ENCODE measurements around the gene RPL9.
A peak's percentile ranks its signal among the peaks of the same experiment; 100 is the strongest.

RPL9 gene

GRCh38 chr4:39470402-39470801, 11.7 kb upstream of the RPL9 start:
- H3K9ac ChIP-seq (ENCODE audit: low read length): no peak overlapping the region
- H3K9me3 ChIP-seq (ENCODE audit: control insufficient read depth, low read length): no peaks in the 10 kb centered on the region
- H3K27ac ChIP-seq (ENCODE audit: low read length, poor library complexity, severe bottlenecking): no peak overlapping the region
- 94% methylated on average over 1 of the region's 1 CpG for WGBS
- no peak overlapping the region for H4K8ac ChIP-seq (ENCODE audit: low read length)
- H3K23ac ChIP-seq (ENCODE audit: low read length in 2 of 2): no peak overlapping the region
- no peak overlapping the region for H2AK5ac ChIP-seq (ENCODE audit: low read length, severe bottlenecking)
- peaks cover 3% of the 10 kb centered on the region for H3K4me1 ChIP-seq (ENCODE audit: control insufficient read depth, insufficient read depth, low read depth, low read length)
- H2BK15ac ChIP-seq (ENCODE audit: low read depth, poor library complexity, severe bottlenecking): no peak overlapping the region
- no peak overlapping the region for H3K14ac ChIP-seq (ENCODE audit: low read length in 2 of 2)
- H3K4me3 ChIP-seq (ENCODE audit: insufficient read depth in 1 of 2, low read depth in 1 of 2, low read length in 2 of 2): no peak overlapping the region
- H3K79me1 ChIP-seq (replicated peaks; ENCODE audit: low read length, poor library complexity, severe bottlenecking): peaks cover 4% of the 10 kb centered on the region
- H2BK120ac ChIP-seq (ENCODE audit: low read depth, low read length): no peak overlapping the region
- DNase-seq: no peak
- no peaks in the 10 kb centered on the region for H3K27me3 ChIP-seq (ENCODE audit: control insufficient read depth in 1 of 2, insufficient read depth in 1 of 2, low read length in 2 of 2)
- no peak overlapping the region for H3K18ac ChIP-seq (ENCODE audit: low read depth in 1 of 2, low read length in 2 of 2)
- H3K4ac ChIP-seq (ENCODE audit: low read depth in 1 of 2, low read length in 2 of 2): no peak overlapping the region
- no peak overlapping the region for H3K4me2 ChIP-seq (ENCODE audit: low read length, poor library complexity, severe bottlenecking)
- H2BK5ac ChIP-seq (ENCODE audit: low read depth, low read length, poor library complexity, severe bottlenecking): no peak overlapping the region
- no peak overlapping the region for H2BK12ac ChIP-seq (ENCODE audit: low read length in 2 of 2)
- peaks cover 7 to 41% of the 10 kb centered on the region in 2 experiments for H3K36me3 ChIP-seq (ENCODE audit: control insufficient read depth in 1 of 2, insufficient read depth in 2 of 2, low read depth in 1 of 2, low read length in 2 of 2)
- H4K91ac ChIP-seq (ENCODE audit: low read length): no peak overlapping the region
- no peak overlapping the region for H2AFZ ChIP-seq (ENCODE audit: low read depth, low read length)

- H3K27ac ChIP-seq (ENCODE audit: low read length, poor library complexity, severe bottlenecking): no peak overlapping the region
- no peak overlapping the region for H3K23ac ChIP-seq (ENCODE audit: low read length in 2 of 2)
- H2BK5ac ChIP-seq (ENCODE audit: low read depth, low read length, poor library complexity, severe bottlenecking): no peak overlapping the region
- peak overlapping the region; percentile 68 for H3K9ac ChIP-seq (ENCODE audit: low read length)
- WGBS: 74% methylated on average over 4 of the region's 4 CpGs
- H3K36me3 ChIP-seq (ENCODE audit: control insufficient read depth in 1 of 2, insufficient read depth in 2 of 2, low read depth in 1 of 2, low read length in 2 of 2): peaks cover 7 to 44% of the 10 kb centered on the region in 2 experiments
- H3K4ac ChIP-seq (ENCODE audit: low read depth in 1 of 2, low read length in 2 of 2): no peak overlapping the region
- H3K79me1 ChIP-seq (replicated peaks; ENCODE audit: low read length, poor library complexity, severe bottlenecking): peaks cover 4% of the 10 kb centered on the region
- no peak overlapping the region for H3K14ac ChIP-seq (ENCODE audit: low read length in 2 of 2)
- no peak overlapping the region for H2BK120ac ChIP-seq (ENCODE audit: low read depth, low read length)
- peaks cover 3% of the 10 kb centered on the region for H3K4me1 ChIP-seq (ENCODE audit: control insufficient read depth, insufficient read depth, low read depth, low read length)
- no peak overlapping the region for H2BK12ac ChIP-seq (ENCODE audit: low read length in 2 of 2)
- H4K8ac ChIP-seq (ENCODE audit: low read length): no peak overlapping the region
- H3K4me2 ChIP-seq (ENCODE audit: low read length, poor library complexity, severe bottlenecking): no peak overlapping the region
- H3K18ac ChIP-seq (ENCODE audit: low read depth in 1 of 2, low read length in 2 of 2): no peak overlapping the region
- DNase-seq: peak; percentile 91
- H2AFZ ChIP-seq (ENCODE audit: low read depth, low read length): no peak overlapping the region
- H3K9me3 ChIP-seq (ENCODE audit: control insufficient read depth, low read length): no peaks in the 10 kb centered on the region
- no peak overlapping the region for H4K91ac ChIP-seq (ENCODE audit: low read length)
- H2BK15ac ChIP-seq (ENCODE audit: low read depth, poor library complexity, severe bottlenecking): no peak overlapping the region
- no peak overlapping the region for H3K4me3 ChIP-seq (ENCODE audit: insufficient read depth in 1 of 2, low read depth in 1 of 2, low read length in 2 of 2)
- no peaks in the 10 kb centered on the region for H3K27me3 ChIP-seq (ENCODE audit: control insufficient read depth in 1 of 2, insufficient read depth in 1 of 2, low read length in 2 of 2)
- no peak overlapping the region for H2AK5ac ChIP-seq (ENCODE audit: low read length, severe bottlenecking)
Measured at GRCh38 chr4:39469429-39470077, 10.8 kb upstream of the RPL9 start.

DNA sequence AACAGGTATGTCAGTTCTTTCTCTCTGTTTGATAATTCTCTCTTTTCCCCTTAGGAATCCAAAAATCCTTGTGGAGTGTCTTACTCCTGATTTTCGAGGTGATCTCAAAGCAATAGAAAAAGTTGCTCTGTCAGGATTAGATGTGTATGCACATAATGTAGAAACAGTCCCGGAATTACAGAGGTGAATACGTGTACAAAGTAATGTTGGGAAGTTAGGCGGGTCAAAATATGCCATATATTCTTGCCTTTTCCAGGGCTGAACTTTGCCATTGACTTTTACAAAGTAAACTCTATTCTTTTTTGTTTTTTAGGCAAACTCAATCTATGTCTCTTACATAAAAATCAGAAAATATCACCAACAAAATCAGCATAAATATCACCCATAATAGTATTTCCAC, 8.7 kb upstream of the RPL9 start:
- H2BK120ac ChIP-seq (ENCODE audit: low read depth, low read length): no peak overlapping the region
- H3K4me1 ChIP-seq (ENCODE audit: control insufficient read depth, insufficient read depth, low read depth, low read length): peaks cover 3% of the 10 kb centered on the region
- H3K9ac ChIP-seq (ENCODE audit: low read length): peak overlapping the region; percentile 89
- no peak overlapping the region for H2BK5ac ChIP-seq (ENCODE audit: low read depth, low read length, poor library complexity, severe bottlenecking)
- H3K4me2 ChIP-seq (ENCODE audit: low read length, poor library complexity, severe bottlenecking): no peak overlapping the region
- H3K4ac ChIP-seq (ENCODE audit: low read depth in 1 of 2, low read length in 2 of 2): no peak overlapping the region
- no peak for DNase-seq
- 93% methylated on average over 4 of the region's 4 CpGs for WGBS
- no peak overlapping the region for H3K23ac ChIP-seq (ENCODE audit: low read length in 2 of 2)
- H2AFZ ChIP-seq (ENCODE audit: low read depth, low read length): no peak overlapping the region
- no peak overlapping the region for H4K8ac ChIP-seq (ENCODE audit: low read length)
- H3K79me1 ChIP-seq (replicated peaks; ENCODE audit: low read length, poor library complexity, severe bottlenecking): peaks cover 10% of the 10 kb centered on the region
- H3K4me3 ChIP-seq (ENCODE audit: insufficient read depth in 1 of 2, low read depth in 1 of 2, low read length in 2 of 2): no peak overlapping the region
- H3K27me3 ChIP-seq (ENCODE audit: control insufficient read depth in 1 of 2, insufficient read depth in 1 of 2, low read length in 2 of 2): no peaks in the 10 kb centered on the region
- no peak overlapping the region for H4K91ac ChIP-seq (ENCODE audit: low read length)
- no peak overlapping the region for H3K14ac ChIP-seq (ENCODE audit: low read length in 2 of 2)
- no peak overlapping the region for H2BK12ac ChIP-seq (ENCODE audit: low read length in 2 of 2)
- no peak overlapping the region for H2AK5ac ChIP-seq (ENCODE audit: low read length, severe bottlenecking)
- no peak overlapping the region for H3K27ac ChIP-seq (ENCODE audit: low read length, poor library complexity, severe bottlenecking)
- no peak overlapping the region for H2BK15ac ChIP-seq (ENCODE audit: low read depth, poor library complexity, severe bottlenecking)
- H3K9me3 ChIP-seq (ENCODE audit: control insufficient read depth, low read length): no peaks in the 10 kb centered on the region
- H3K18ac ChIP-seq (ENCODE audit: low read depth in 1 of 2, low read length in 2 of 2): no peak overlapping the region
- H3K36me3 ChIP-seq (ENCODE audit: control insufficient read depth in 1 of 2, insufficient read depth in 2 of 2, low read depth in 1 of 2, low read length in 2 of 2): peaks cover 9 to 49% of the 10 kb centered on the region in 2 experiments

- Histone ChIP-seq H3K23ac (ENCODE audit: low read length in 2 of 2) (no peak overlapping the region), H3K9ac (ENCODE audit: low read length) (peak overlapping the region; percentile 89), H3K4me3 (ENCODE audit: insufficient read depth in 1 of 2, low read depth in 1 of 2, low read length in 2 of 2) (no peak overlapping the region), H3K4ac (ENCODE audit: low read depth in 1 of 2, low read length in 2 of 2) (no peak overlapping the region), H3K4me2 (ENCODE audit: low read length, poor library complexity, severe bottlenecking) (no peak overlapping the region), H3K36me3 (ENCODE audit: control insufficient read depth in 1 of 2, insufficient read depth in 2 of 2, low read depth in 1 of 2, low read length in 2 of 2) (peaks cover 9 to 45% of the 10 kb centered on the region in 2 experiments), H2BK5ac (ENCODE audit: low read depth, low read length, poor library complexity, severe bottlenecking) (no peak overlapping the region), H2AK5ac (ENCODE audit: low read length, severe bottlenecking) (no peak overlapping the region), H3K4me1 (ENCODE audit: control insufficient read depth, insufficient read depth, low read depth, low read length) (peaks cover 3% of the 10 kb centered on the region), H4K8ac (ENCODE audit: low read length) (no peak overlapping the region), H3K14ac (ENCODE audit: low read length in 2 of 2) (no peak overlapping the region), H2BK120ac (ENCODE audit: low read depth, low read length) (no peak overlapping the region), H2BK15ac (ENCODE audit: low read depth, poor library complexity, severe bottlenecking) (no peak overlapping the region), H3K9me3 (ENCODE audit: control insufficient read depth, low read length) (no peaks in the 10 kb centered on the region), H4K91ac (ENCODE audit: low read length) (no peak overlapping the region), H3K27ac (ENCODE audit: low read length, poor library complexity, severe bottlenecking) (peak overlapping the region; percentile 77), H3K79me1 (replicated peaks; ENCODE audit: low read length, poor library complexity, severe bottlenecking) (peaks cover 10% of the 10 kb centered on the region), H3K27me3 (ENCODE audit: control insufficient read depth in 1 of 2, insufficient read depth in 1 of 2, low read length in 2 of 2) (no peaks in the 10 kb centered on the region), H2AFZ (ENCODE audit: low read depth, low read length) (no peak overlapping the region), H3K18ac (ENCODE audit: low read depth in 1 of 2, low read length in 2 of 2) (no peak overlapping the region), H2BK12ac (ENCODE audit: low read length in 2 of 2) (no peak overlapping the region)
- no peak for DNase-seq
- WGBS: 60% methylated on average over 1 of the region's 4 CpGs
Measured at GRCh38 chr4:39466747-39467146, 8.0 kb upstream of the RPL9 start.
